PC-3 (cell line): ENCODE data around the gene RNH1.

Experiments
- CTCF ChIP-seq: fragments of 300-600 bp; sonication (generic); conservative IDR thresholded peaks from 2 replicates; pipeline ENCODE4 v1.5.1; 2017; ENCODE audit warnings: antibody characterized with exemption, low read depth, mild to moderate bottlenecking, low read length
- EZH2 ChIP-seq: fragments of 300-600 bp; sonication (generic); IDR thresholded peaks from one replicate; pipeline ENCODE4 v1.6.1; 2017; ENCODE audit warnings: antibody characterized with exemption, mild to moderate bottlenecking, low read length; ENCODE audit not compliant: unreplicated experiment

DNA sequence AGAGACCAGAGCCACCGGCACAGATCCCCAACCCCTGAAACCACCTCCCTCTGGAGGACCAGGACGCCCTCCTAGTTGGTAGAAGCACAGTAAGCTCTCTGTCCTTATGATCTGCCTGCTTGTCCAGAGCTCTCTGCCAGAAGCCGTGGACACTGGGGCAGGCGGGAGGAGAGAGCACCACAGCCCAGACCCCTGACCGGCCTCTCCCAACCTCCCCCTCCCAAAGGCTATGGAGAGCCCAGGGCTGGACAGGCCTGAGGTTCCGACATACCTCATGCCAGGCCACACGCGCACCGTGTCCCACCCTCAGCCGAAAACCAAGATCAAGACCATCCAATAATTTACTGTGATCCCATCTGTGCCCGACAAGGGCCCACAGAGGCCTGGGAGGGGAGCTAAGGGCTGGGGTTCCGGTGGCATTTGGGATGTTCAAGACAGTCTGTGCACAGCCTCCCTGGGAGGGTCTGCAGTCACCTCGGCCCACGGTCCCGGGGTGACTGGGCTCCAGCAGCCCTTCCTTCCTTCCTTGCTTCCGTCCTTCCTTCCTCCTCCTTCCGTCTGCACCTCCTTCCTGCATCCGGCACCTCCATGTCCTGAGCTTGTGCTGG, 25.0 kb upstream of the RNH1 start:
- TF ChIP-seq EZH2 (no peak), CTCF (no peak)
